GM19395 (cell line): ENCODE results near the gene FBXW11.
"Not testable (repeated sequence)": the region's sequence is repeated elsewhere in the genome, so short reads cannot be mapped to it uniquely, and the experiment has no call there.

Source experiments
- ATAC-seq: cut with Tn5 transposase; IDR thresholded peaks from one replicate; pipeline ENCODE4 v1.9.1; 2021; ENCODE audit warnings: mild to moderate bottlenecking, moderate library complexity; ENCODE audit not compliant: unreplicated experiment

FBXW11 gene

GRCh38 chr5:171915700-171916099 is 90.7 kb downstream of the FBXW11 start:
- not testable (repeated sequence) for ATAC-seq

- ATAC-seq = no peak
Observed at GRCh38 chr5:171914726-171915338, 91.6 kb downstream of the FBXW11 start.

GRCh38 chr5:171913987-171914273 is 92.5 kb downstream of the FBXW11 start:
- ATAC-seq = no peak

GRCh38 chr5:171911152-171911551 is 95.3 kb downstream of the FBXW11 start:
- no peak for ATAC-seq

GRCh38 chr5:171908638-171909037 is 97.8 kb downstream of the FBXW11 start:
- no peak for ATAC-seq

GRCh38 chr5:171907725-171908343 is 98.6 kb downstream of the FBXW11 start:
- ATAC-seq = peak; percentile 74

- peak; percentile 54 for ATAC-seq
Observed at GRCh38 chr5:171906703-171907590, 99.5 kb downstream of the FBXW11 start.

- no peak for ATAC-seq
Observed at GRCh38 chr5:171906066-171906570, 100.3 kb downstream of the FBXW11 start.

GRCh38 chr5:171904886-171905285 is 101.6 kb downstream of the FBXW11 start:
- ATAC-seq = no peak

GRCh38 chr5:171901764-171902163 is 104.7 kb downstream of the FBXW11 start:
- ATAC-seq = no peak

- ATAC-seq = no peak
Observed at GRCh38 chr5:171899792-171900191, 106.6 kb downstream of the FBXW11 start.

- no peak for ATAC-seq
Observed at GRCh38 chr5:171898879-171899278, 107.6 kb downstream of the FBXW11 start.

GRCh38 chr5:171898386-171898785 is 108.1 kb downstream of the FBXW11 start:
- no peak for ATAC-seq

GRCh38 chr5:171897231-171897630 is 109.2 kb downstream of the FBXW11 start:
- ATAC-seq = no peak

- no peak for ATAC-seq
Observed at GRCh38 chr5:171895081-171895480, 111.4 kb downstream of the FBXW11 start.

- ATAC-seq = no peak
Observed at GRCh38 chr5:171893290-171893886, 113.0 kb downstream of the FBXW11 start.

GRCh38 chr5:171891595-171891994 is 114.8 kb downstream of the FBXW11 start:
- no peak for ATAC-seq

- no peak for ATAC-seq
Observed at GRCh38 chr5:171891150-171891549, 115.3 kb downstream of the FBXW11 start.

- ATAC-seq = no peak
Observed at GRCh38 chr5:171888051-171888481, 118.4 kb downstream of the FBXW11 start.

- not testable (repeated sequence) for ATAC-seq
Observed at GRCh38 chr5:171886037-171886436, 120.4 kb downstream of the FBXW11 start.

- no peak for ATAC-seq
Observed at GRCh38 chr5:171882118-171882517, 124.3 kb downstream of the FBXW11 start.
